CD14-positive monocyte (primary cell): ENCODE measurements around the gene RSL24D1. TPM values are rescaled to one million over a fixed set of nuclear protein-coding genes. Genes with fewer than 3 reads are reported as not detected.

Source experiments
- DNase-seq, 3 donors: peaks; one replicate each; pipeline ENCODE4 v3.0.0-alpha.2; 2011 to 2022
- H2AFZ ChIP-seq: 2 replicates; pipeline ENCODE4 v1.6.0; 2012; ENCODE audit warnings: mild to moderate bottlenecking, low read depth, low read length, inconsistent platforms; ENCODE audit not compliant: insufficient read depth, poor library complexity, severe bottlenecking
- H3K27ac ChIP-seq, 2 donors: 1 replicate in 1 of 2; 2 replicates in 1 of 2; pipeline ENCODE4 v1.5.1; 2012 to 2013; ENCODE audit warnings: low read length in 2 of 2, control low read depth in 1 of 2, inconsistent platforms in 1 of 2, low read depth in 1 of 2, mild to moderate bottlenecking in 1 of 2
- H3K27me3 ChIP-seq, 2 donors: one replicate each; pipeline versions ENCODE4 v1.6.0 to v1.6.1; 2011 to 2013; ENCODE audit warnings: low read length in 2 of 2; ENCODE audit not compliant: control insufficient read depth in 2 of 2, insufficient read depth in 2 of 2
- H3K36me3 ChIP-seq, 2 donors: replicated peaks in 1 of 2; 1 replicate in 1 of 2; 2 replicates in 1 of 2; pipeline versions ENCODE4 v1.5.1 to v1.6.1; 2012 to 2013; ENCODE audit warnings: low read length in 2 of 2, control low read depth in 1 of 2, inconsistent platforms in 1 of 2, mild to moderate bottlenecking in 1 of 2; ENCODE audit not compliant: insufficient read depth in 2 of 2, control insufficient read depth in 1 of 2
- H3K4me1 ChIP-seq, 2 donors: 1 replicate in 1 of 2; 2 replicates in 1 of 2; pipeline versions ENCODE4 v1.5.1 to v1.6.1; 2012 to 2013; ENCODE audit warnings: low read length in 2 of 2, control low read depth in 1 of 2, inconsistent platforms in 1 of 2, mild to moderate bottlenecking in 1 of 2, moderate library complexity in 1 of 2; ENCODE audit not compliant: insufficient read depth in 2 of 2, control insufficient read depth in 1 of 2
- H3K4me2 ChIP-seq: replicated peaks from 2 replicates; pipeline ENCODE3; 2012; ENCODE audit warnings: low read length, moderate library complexity, mild to moderate bottlenecking; ENCODE audit not compliant: poor library complexity, severe bottlenecking; ENCODE audit errors: extremely low read depth
- H3K4me3 ChIP-seq, 3 experiments: fragments of 200-600 bp in 1 of 3; sonication (generic) in 1 of 3; replicated peaks in 1 of 3; 1 replicate in 2 of 3; 2 replicates in 1 of 3; pipeline ENCODE4 v1.5.1; 2011 to 2013; ENCODE audit warnings: low read length in 3 of 3, mild to moderate bottlenecking in 3 of 3, control low read depth in 2 of 3, low read depth in 2 of 3, inconsistent platforms in 1 of 3, moderate library complexity in 1 of 3
- H3K79me2 ChIP-seq: 2 replicates; pipeline ENCODE4 v1.6.0; 2012; ENCODE audit warnings: mild to moderate bottlenecking, control low read depth, inconsistent platforms, low read length, moderate library complexity; ENCODE audit not compliant: insufficient read depth
- H3K9ac ChIP-seq: 2 replicates; pipeline ENCODE4 v1.6.0; 2017; ENCODE audit warnings: low read length, mild to moderate bottlenecking; ENCODE audit not compliant: insufficient read depth, poor library complexity, severe bottlenecking
- H3K9me3 ChIP-seq, 2 donors: replicated peaks in 1 of 2; 1 replicate in 1 of 2; 2 replicates in 1 of 2; pipeline versions ENCODE4 v1.5.1 to v1.6.1; 2012 to 2013; ENCODE audit warnings: low read length in 2 of 2, control low read depth in 1 of 2; ENCODE audit not compliant: control insufficient read depth in 1 of 2, insufficient read depth in 1 of 2
- H4K20me1 ChIP-seq: 2 replicates; pipeline ENCODE4 v1.6.0; 2012; ENCODE audit warnings: mild to moderate bottlenecking, low read length, control low read depth, moderate library complexity; ENCODE audit not compliant: insufficient read depth
- H3K27ac Mint-ChIP-seq, 7 donors: one replicate each; pipeline ENCODE4 v1.8.0; 2020; ENCODE audit warnings: mild to moderate bottlenecking in 7 of 7, mixed read lengths in 7 of 7, moderate library complexity in 6 of 7, inconsistent platforms in 2 of 7
- H3K27me3 Mint-ChIP-seq, 3 donors: one replicate each; pipeline ENCODE4 v1.8.0; 2021 to 2022; ENCODE audit warnings: low read depth in 3 of 3, mild to moderate bottlenecking in 3 of 3, mixed read lengths in 3 of 3, moderate library complexity in 3 of 3, inconsistent platforms in 1 of 3
- H3K36me3 Mint-ChIP-seq, 2 donors: one replicate each; pipeline ENCODE4 v1.8.0; 2020; ENCODE audit warnings: mixed read lengths in 2 of 2, inconsistent platforms in 1 of 2, mild to moderate bottlenecking in 1 of 2
- H3K4me1 Mint-ChIP-seq: one replicate; pipeline ENCODE4 v1.8.0; 2020; ENCODE audit warnings: mild to moderate bottlenecking, mixed read lengths
- H3K4me3 Mint-ChIP-seq, 2 donors: one replicate each; pipeline ENCODE4 v1.8.0; 2020; ENCODE audit warnings: mild to moderate bottlenecking in 2 of 2, mixed read lengths in 2 of 2, moderate library complexity in 1 of 2
- H3K9me3 Mint-ChIP-seq, 7 donors: one replicate each; pipeline ENCODE4 v1.8.0; 2020 to 2022; ENCODE audit warnings: mixed read lengths in 7 of 7, mild to moderate bottlenecking in 6 of 7, moderate library complexity in 6 of 7, inconsistent platforms in 2 of 7
- WGBS: methylation state at CpG from one replicate; pipeline ENCODE4 v1.1.5; 2013; ENCODE audit warnings: missing lambda C conversion rate; ENCODE audit not compliant: insufficient coverage; 5-methylcytosine and 5-hydroxymethylcytosine counted together
- intact Hi-C, 2 donors: fragments of 100-400 bp; cut with micrococcal nuclease; formaldehyde crosslinking; loops; one replicate each; pipeline versions ENCODE4 v1.15.0 to v1.15.1; 2023
- polyA plus RNA-seq, 3 donors: library from polyadenylated mRNA; depleted of rRNA in 1 of 3; unstranded in 2 of 3; stranded (reverse) in 1 of 3; fragments of 300-500 nt in 2 of 3; fragments of >200 nt in 1 of 3; fragmentation: Illumina TruSeq in 2 of 3; gene quantifications; 1 replicate in 2 of 3; 2 replicates in 1 of 3; pipeline ENCODE4 v1.2.3, GENCODE V29; 2012 to 2021
- TF ChIP-seq, protein P1 (sequence below): fragments of 200-600 bp; IDR thresholded peaks from one replicate; pipeline ENCODE4 v1.8.0; 2022; ENCODE audit warnings: antibody characterized with exemption, mild to moderate bottlenecking

The RSL24D1 gene
- polyA plus RNA-seq, 3 donors: 28.0 to 84.2 (median 73.0) TPM

DNA sequence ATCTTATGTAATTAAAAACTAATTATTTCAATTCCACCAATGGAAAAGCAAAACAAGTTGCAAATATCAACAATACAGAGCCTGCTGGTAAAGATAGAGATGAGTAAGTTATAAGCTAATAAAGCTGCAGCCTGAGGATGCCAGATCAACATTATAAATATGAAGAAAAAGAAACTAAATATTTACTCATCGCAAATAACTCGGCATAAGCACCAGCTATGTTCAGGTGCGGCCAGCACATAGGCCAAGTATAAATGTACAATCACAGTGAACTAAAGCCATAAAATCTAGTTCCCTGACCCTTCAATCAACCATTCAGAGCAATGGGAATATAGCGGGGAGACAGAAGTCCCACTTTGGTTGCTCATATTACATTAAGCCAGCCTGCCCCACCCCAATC lies 7.7 kb upstream of the RSL24D1 start:
- peaks cover 2 to 7% (median 3%) of the 10 kb centered on the region in 7 donors for H3K9me3 Mint-ChIP-seq
- Histone ChIP-seq H4K20me1 (peaks cover 52% of the 10 kb centered on the region), H3K4me1 (no peaks in the 10 kb centered on the region), H3K9me3 (no peaks in the 10 kb centered on the region), H3K36me3 (peaks cover 32 to 68% of the 10 kb centered on the region in 2 donors), H3K4me2 (no peak overlapping the region), H3K27me3 (no peaks in the 10 kb centered on the region), H3K27ac (no peak overlapping the region), H3K4me3 (no peak overlapping the region), H2AFZ (no peak overlapping the region), H3K79me2 (peaks cover 13% of the 10 kb centered on the region), H3K9ac (no peak overlapping the region)
- intact Hi-C loops: no loop called here
- H3K27me3 Mint-ChIP-seq: peaks cover 0 to 1% (median 0%) of the 10 kb centered on the region in 3 donors
- no peak overlapping the region for H3K27ac Mint-ChIP-seq
- no peaks in the 10 kb centered on the region for H3K4me1 Mint-ChIP-seq
- TF ChIP-seq, protein P1, sequence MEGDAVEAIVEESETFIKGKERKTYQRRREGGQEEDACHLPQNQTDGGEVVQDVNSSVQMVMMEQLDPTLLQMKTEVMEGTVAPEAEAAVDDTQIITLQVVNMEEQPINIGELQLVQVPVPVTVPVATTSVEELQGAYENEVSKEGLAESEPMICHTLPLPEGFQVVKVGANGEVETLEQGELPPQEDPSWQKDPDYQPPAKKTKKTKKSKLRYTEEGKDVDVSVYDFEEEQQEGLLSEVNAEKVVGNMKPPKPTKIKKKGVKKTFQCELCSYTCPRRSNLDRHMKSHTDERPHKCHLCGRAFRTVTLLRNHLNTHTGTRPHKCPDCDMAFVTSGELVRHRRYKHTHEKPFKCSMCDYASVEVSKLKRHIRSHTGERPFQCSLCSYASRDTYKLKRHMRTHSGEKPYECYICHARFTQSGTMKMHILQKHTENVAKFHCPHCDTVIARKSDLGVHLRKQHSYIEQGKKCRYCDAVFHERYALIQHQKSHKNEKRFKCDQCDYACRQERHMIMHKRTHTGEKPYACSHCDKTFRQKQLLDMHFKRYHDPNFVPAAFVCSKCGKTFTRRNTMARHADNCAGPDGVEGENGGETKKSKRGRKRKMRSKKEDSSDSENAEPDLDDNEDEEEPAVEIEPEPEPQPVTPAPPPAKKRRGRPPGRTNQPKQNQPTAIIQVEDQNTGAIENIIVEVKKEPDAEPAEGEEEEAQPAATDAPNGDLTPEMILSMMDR: no peak
- H3K4me3 Mint-ChIP-seq: no peak overlapping the region
- WGBS: 100% methylated on average over 2 of the region's 4 CpGs
- DNase-seq: no peak
- H3K36me3 Mint-ChIP-seq: peaks cover 40 to 75% of the 10 kb centered on the region in 2 donors

DNA sequence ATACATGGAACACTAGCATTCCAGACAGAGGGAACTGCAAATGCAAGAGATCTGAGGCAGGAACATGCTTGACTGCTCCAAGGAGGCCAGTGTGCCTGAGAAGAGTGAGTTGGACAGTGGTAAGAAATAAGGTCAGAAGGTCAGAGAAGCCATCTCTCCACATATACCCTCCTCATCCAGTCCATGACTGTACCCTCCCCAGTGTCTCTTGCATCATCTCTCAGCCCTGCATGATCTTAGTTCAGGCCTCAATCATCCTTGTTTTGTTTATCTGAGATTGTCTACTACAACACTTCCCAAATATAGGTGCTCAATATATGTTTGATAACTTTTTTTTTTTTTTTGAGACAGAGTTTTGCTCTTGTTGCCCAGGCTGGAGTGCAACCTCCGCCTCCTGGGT lies 5.5 kb upstream of the RSL24D1 start:
- Histone ChIP-seq H3K27me3 (no peaks in the 10 kb centered on the region), H3K27ac (no peak overlapping the region), H3K9ac (no peak overlapping the region), H3K4me2 (no peak overlapping the region), H4K20me1 (peaks cover 33% of the 10 kb centered on the region), H3K36me3 (peaks cover 25 to 54% of the 10 kb centered on the region in 2 donors), H3K4me1 (peaks cover 9% of the 10 kb centered on the region in 2 donors), H3K4me3 (no peak overlapping the region), H3K9me3 (no peaks in the 10 kb centered on the region), H2AFZ (no peak overlapping the region), H3K79me2 (peaks cover 8% of the 10 kb centered on the region)
- intact Hi-C loops: no loop called here
- Mint-ChIP-seq H3K27me3 (peaks cover 0 to 1% (median 0%) of the 10 kb centered on the region in 3 donors), H3K9me3 (peaks cover 6 to 15% (median 10%) of the 10 kb centered on the region in 7 donors), H3K36me3 (peaks cover 35 to 66% of the 10 kb centered on the region in 2 donors), H3K27ac (peak overlapping the region in 1 of 7 donors; percentile 42), H3K4me3 (no peak overlapping the region), H3K4me1 (peaks cover 2% of the 10 kb centered on the region)
- no CpG with 5 or more reads among the region's 1 CpG for WGBS
- TF ChIP-seq, protein P1: no peak
- no peak for DNase-seq
